ENCODE results near the gene STXBP6. TPM values are rescaled to one million over a fixed set of nuclear protein-coding genes. Genes with fewer than 3 reads are reported as not detected.
"Not testable (repeated sequence)": the region's sequence is repeated elsewhere in the genome, so short reads cannot be mapped to it uniquely, and the experiment has no call there.

Gene STXBP6
- total RNA-seq, 4 donors from 2014 or later = 11.9 to 30.5 (median 14.6) TPM

DNA sequence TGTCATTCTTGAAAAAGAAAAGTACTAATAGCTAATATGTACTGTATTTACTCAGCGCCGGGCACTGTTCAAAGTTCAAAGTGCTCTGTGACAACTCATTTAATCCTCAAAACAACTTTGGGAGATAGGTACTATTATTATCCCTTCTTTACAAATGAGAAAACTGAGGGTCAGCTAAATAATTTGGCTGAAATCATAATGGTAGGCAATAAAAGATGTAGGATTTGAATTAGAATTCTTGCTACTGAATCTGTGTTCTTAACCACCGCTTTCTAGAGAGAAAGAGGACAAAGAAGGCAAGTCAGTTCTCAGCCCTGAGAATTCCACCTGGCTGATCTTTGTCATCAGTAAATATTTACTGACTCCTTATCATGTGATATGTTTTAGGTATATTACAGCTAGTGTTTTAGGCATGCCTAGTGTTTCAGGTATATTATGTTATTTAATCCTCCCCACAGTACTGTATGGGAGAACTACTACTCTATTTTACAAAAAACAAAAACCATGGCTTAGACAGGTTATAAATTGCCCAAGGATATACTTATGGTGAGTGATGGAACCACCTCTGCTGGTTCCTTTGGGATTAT is 210.2 kb downstream of the STXBP6 start:
- Histone ChIP-seq H3K27ac (no peak overlapping the region), H3K4me3 (no peak overlapping the region), H3K27me3 (no peaks in the 10 kb centered on the region), H3K4me1 (no peaks in the 10 kb centered on the region), H3K9me3 (no peaks in the 10 kb centered on the region), H3K36me3 (no peaks in the 10 kb centered on the region)
- intact Hi-C loops (cut with DNase I; ENCODE audit: low total_unique reads) = no loop called here
- TF ChIP-seq, protein P1, sequence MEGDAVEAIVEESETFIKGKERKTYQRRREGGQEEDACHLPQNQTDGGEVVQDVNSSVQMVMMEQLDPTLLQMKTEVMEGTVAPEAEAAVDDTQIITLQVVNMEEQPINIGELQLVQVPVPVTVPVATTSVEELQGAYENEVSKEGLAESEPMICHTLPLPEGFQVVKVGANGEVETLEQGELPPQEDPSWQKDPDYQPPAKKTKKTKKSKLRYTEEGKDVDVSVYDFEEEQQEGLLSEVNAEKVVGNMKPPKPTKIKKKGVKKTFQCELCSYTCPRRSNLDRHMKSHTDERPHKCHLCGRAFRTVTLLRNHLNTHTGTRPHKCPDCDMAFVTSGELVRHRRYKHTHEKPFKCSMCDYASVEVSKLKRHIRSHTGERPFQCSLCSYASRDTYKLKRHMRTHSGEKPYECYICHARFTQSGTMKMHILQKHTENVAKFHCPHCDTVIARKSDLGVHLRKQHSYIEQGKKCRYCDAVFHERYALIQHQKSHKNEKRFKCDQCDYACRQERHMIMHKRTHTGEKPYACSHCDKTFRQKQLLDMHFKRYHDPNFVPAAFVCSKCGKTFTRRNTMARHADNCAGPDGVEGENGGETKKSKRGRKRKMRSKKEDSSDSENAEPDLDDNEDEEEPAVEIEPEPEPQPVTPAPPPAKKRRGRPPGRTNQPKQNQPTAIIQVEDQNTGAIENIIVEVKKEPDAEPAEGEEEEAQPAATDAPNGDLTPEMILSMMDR (IDR thresholded peaks at IDR 0.05) = no peak
- TF ChIP-seq POLR2A (IDR thresholded peaks at IDR 0.05) = no peak
- DNase-seq = no peak

GRCh38 chr14:24838945-24839616 is 210.9 kb downstream of the STXBP6 start:
- DNase-seq = no peak
- Histone ChIP-seq H3K27me3 (no peaks in the 10 kb centered on the region), H3K36me3 (no peaks in the 10 kb centered on the region), H3K4me1 (no peaks in the 10 kb centered on the region), H3K27ac (no peak overlapping the region), H3K9me3 (no peaks in the 10 kb centered on the region), H3K4me3 (no peak overlapping the region)
- intact Hi-C loops (cut with DNase I; ENCODE audit: low total_unique reads) = no loop called here
- no peak for TF ChIP-seq POLR2A (IDR thresholded peaks at IDR 0.05)
- TF ChIP-seq, protein P1 (IDR thresholded peaks at IDR 0.05) = no peak

DNA sequence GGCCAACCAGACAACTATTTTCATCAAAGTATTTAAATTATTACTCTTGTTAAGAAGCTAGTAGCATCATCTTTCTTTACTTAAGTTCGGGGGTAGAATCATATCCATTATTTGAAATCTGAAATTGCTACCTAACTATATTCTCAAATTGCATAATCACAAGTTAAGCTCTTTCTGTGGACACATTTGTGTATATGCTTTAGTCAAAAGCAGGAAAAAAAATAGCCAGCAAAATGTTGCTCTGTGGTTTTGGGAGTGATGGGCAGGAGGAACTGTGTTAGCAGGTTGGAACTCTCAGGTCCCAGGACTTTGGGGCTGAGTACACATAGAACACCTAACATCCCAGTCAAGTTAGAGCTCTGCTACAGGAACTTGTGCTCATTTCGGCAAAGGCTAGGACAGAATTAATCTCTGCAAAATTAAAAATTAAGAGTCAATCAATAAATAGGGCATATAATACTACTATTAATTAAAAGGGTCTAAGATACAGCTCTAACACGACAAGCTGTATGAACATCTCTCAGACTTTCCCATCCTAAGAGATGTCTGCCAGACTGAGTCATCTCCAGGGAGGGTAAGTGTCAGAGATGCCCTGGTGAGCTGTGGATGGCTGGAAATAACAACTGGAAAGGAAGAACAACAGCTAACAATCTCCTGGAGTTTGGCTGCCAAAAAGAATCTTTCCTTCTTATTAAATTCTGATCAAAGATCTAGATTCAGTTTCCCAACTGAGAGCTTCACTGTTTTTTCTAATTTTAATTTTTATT is 212.5 kb downstream of the STXBP6 start:
- TF ChIP-seq POLR2A (IDR thresholded peaks at IDR 0.05) = no peak
- TF ChIP-seq, protein P1 (IDR thresholded peaks at IDR 0.05) = no peak
- H3K27ac ChIP-seq = no peak overlapping the region

DNA sequence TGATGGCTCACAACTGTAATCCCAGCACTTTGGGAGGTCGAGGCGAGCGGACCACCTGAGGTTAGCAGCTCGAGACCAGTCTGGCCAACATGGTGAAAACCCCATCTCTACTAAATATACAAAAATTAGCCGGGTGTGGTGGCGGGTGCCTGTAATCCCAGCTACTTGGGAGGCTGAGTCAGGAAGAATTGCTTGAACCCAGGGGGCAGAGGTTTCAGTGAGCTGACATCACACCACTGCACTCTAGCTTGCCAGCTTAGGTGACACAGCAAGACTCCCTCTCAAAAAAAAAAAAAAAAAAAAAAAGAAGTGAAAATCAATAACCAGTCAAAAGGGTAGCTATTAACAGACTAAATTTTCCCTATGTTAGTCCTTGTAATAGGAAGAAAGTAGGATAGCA is 213.6 kb downstream of the STXBP6 start:
- H3K4me1 ChIP-seq; H3K4me3 ChIP-seq; H3K27ac ChIP-seq; H3K27me3 ChIP-seq; H3K9me3 ChIP-seq; intact Hi-C loops (cut with DNase I; ENCODE audit: low total_unique reads); H3K36me3 ChIP-seq; DNase-seq: not testable (repeated sequence)

More for the DNA sequence above, 212.5 kb downstream of the STXBP6 start:
- Histone ChIP-seq H3K36me3 (no peaks in the 10 kb centered on the region), H3K4me1 (no peaks in the 10 kb centered on the region), H3K27me3 (no peaks in the 10 kb centered on the region), H3K9me3 (no peaks in the 10 kb centered on the region), H3K4me3 (no peak overlapping the region)
- no peak for DNase-seq
- intact Hi-C loops (cut with DNase I; ENCODE audit: low total_unique reads) = no loop called here

GRCh38 chr14:24834956-24835355 is 215.0 kb downstream of the STXBP6 start:
- Histone ChIP-seq H3K4me3 (no peak overlapping the region), H3K27ac (no peak overlapping the region), H3K36me3 (no peaks in the 10 kb centered on the region), H3K4me1 (no peaks in the 10 kb centered on the region), H3K9me3 (no peaks in the 10 kb centered on the region), H3K27me3 (no peaks in the 10 kb centered on the region)
- no peak for DNase-seq
- TF ChIP-seq POLR2A (IDR thresholded peaks at IDR 0.05) = no peak
- TF ChIP-seq, protein P1 (IDR thresholded peaks at IDR 0.05) = no peak
- intact Hi-C loops (cut with DNase I; ENCODE audit: low total_unique reads) = no loop called here

All from uterus (tissue), 4 donors.